HG02870 (cell line): ENCODE data around the gene P3H1.
"Not testable (repeated sequence)": the region's sequence is repeated elsewhere in the genome, so short reads cannot be mapped to it uniquely, and the experiment has no call there.

ENCODE experiments used
- ATAC-seq: cut with Tn5 transposase; IDR thresholded peaks from one replicate; pipeline ENCODE4 v1.9.1; 2021; ENCODE audit warnings: mild to moderate bottlenecking, moderate library complexity; ENCODE audit not compliant: unreplicated experiment

P3H1 gene

GRCh38 chr1:42733415-42734200 is 33.2 kb downstream of the P3H1 start:
- no peak for ATAC-seq

GRCh38 chr1:42732126-42732680 is 34.6 kb downstream of the P3H1 start:
- no peak for ATAC-seq

- no peak for ATAC-seq
Measured at GRCh38 chr1:42731585-42731984, 35.2 kb downstream of the P3H1 start.

- no peak for ATAC-seq
Measured at GRCh38 chr1:42730988-42731387, 35.8 kb downstream of the P3H1 start.

- no peak for ATAC-seq
Measured at GRCh38 chr1:42730002-42730401, 36.8 kb downstream of the P3H1 start.

GRCh38 chr1:42725820-42726219 is 41.0 kb downstream of the P3H1 start:
- ATAC-seq = not testable (repeated sequence)

- no peak for ATAC-seq
Measured at GRCh38 chr1:42723511-42723910, 43.3 kb downstream of the P3H1 start.

- ATAC-seq = not testable (repeated sequence)
Measured at GRCh38 chr1:42722403-42722802, 44.4 kb downstream of the P3H1 start.

GRCh38 chr1:42721926-42722325 is 44.9 kb downstream of the P3H1 start:
- no peak for ATAC-seq

GRCh38 chr1:42720868-42721267 is 46.0 kb downstream of the P3H1 start:
- ATAC-seq = no peak

- not testable (repeated sequence) for ATAC-seq
Measured at GRCh38 chr1:42714441-42714840, 52.4 kb downstream of the P3H1 start.

- ATAC-seq = no peak
Measured at GRCh38 chr1:42713293-42713692, 53.5 kb downstream of the P3H1 start.

GRCh38 chr1:42712808-42713207 is 54.0 kb downstream of the P3H1 start:
- ATAC-seq = not testable (repeated sequence)

GRCh38 chr1:42703888-42704464 is 62.9 kb downstream of the P3H1 start:
- no peak for ATAC-seq

GRCh38 chr1:42700006-42700405 is 66.8 kb downstream of the P3H1 start:
- no peak for ATAC-seq

GRCh38 chr1:42698081-42698813 is 68.6 kb downstream of the P3H1 start:
- no peak for ATAC-seq
